IPS-18c (cell line): ENCODE results near the gene TBCD.
"Not testable (repeated sequence)": the region's sequence is repeated elsewhere in the genome, so short reads cannot be mapped to it uniquely, and the experiment has no call there.

ENCODE experiments used
- H3K4me3 ChIP-seq: 2 replicates; pipeline ENCODE4 v1.7.0; 2013; ENCODE audit warnings: low read depth, mild to moderate bottlenecking, low read length, moderate library complexity; ENCODE audit not compliant: insufficient read depth
- H3K9me3 ChIP-seq: one replicate; pipeline ENCODE4 v1.6.1; 2013; ENCODE audit warnings: mild to moderate bottlenecking, low read length, moderate library complexity; ENCODE audit not compliant: control insufficient read depth, insufficient read depth

TBCD gene

DNA sequence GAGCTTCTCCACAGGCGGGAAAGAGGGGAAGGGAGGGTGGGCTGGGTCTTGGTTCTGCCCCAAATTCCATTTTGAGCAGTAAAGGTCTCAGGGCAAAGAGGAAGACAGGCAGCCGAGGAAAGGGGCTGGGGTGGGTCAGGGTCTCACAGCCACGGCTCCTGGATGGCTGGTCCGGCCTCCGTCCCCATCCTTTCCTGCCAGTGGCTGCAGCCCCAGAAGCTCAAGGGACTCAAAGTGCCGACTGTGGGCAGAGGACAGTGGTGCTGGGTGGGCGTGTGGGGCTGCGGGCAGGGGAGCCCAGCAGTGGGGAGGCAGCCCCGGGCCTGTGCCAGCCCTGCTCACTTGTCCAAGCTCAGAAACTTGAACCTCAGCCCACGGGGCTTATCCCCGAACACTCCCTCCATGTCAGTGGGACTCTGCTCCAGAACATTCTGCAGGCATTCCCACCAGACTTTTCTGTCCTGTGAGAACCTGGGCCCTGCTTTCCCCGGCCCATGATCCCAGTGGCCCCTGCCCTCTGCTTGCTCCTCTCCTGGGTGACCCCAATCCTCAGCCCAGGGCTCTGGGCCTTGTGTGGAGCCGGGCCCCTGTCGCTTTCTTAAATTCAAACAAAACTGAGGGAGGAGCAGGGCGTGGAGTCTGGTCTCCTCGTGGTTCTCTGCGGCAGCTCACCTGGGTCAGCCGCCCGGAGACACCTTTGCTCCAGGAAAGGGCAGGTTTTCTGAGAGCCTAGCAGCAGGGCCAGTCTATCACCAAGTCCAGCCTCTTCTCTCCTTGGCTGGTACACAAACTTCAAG is 209.7 kb downstream of the TBCD start:
- peaks cover 4% of the 10 kb centered on the region for H3K9me3 ChIP-seq
- no peak overlapping the region for H3K4me3 ChIP-seq

DNA sequence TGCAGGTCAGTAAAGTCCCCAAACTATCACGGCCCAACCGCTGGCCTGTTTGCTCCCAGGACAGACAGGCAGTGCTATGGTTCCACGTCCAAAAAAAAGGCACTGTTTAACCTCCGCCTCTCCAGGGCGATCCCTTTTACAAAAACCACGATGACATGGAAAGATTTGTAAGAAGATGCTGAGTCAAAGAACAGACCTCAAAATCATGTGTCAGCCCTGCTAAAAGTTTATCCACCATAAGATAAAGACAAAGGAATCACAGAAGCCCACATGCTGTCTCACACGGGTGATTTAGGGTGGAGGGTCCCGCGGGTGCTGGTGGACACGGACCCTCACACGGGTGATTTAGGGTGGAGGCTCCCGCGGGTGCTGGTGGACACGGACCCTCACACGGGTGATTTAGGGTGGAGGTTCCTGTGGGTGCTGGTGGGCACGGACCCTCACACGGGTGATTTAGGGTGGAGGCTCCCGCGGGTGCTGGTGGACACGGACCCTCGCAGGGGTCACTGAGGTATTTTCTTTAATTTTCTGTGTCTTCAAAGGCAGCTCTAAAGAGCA is 210.4 kb downstream of the TBCD start:
- H3K4me3 ChIP-seq = no peak overlapping the region
- no peaks in the 10 kb centered on the region for H3K9me3 ChIP-seq

- H3K9me3 ChIP-seq = no peaks in the 10 kb centered on the region
- peak overlapping the region; percentile 25; the same call in 1 of the 2 replicates for H3K4me3 ChIP-seq
Observed at GRCh38 chr17:82963104-82963950, 211.5 kb downstream of the TBCD start.

DNA sequence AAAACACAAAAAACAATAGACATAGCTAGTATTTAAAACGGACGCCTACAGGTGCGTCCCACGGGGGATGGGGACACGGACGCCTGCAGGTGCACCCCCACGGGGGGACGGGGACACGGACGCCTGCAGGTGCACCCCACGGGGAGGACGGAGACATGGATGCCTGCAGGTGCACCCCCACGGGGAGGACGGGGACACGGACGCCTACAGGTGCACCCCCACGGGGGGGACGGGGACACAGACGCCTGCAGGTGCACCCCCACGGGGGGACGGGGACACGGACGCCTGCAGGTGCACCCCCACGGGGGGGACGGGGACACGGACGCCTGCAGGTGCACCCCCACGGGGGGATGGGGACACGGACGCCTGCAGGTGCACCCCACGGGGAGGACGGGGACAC is 212.6 kb downstream of the TBCD start:
- H3K9me3 ChIP-seq = not testable (repeated sequence)

GRCh38 chr17:82964851-82965341 is 213.0 kb downstream of the TBCD start:
- Histone ChIP-seq H3K9me3 (no peaks in the 10 kb centered on the region), H3K4me3 (no peak overlapping the region)

More for the DNA sequence above, 212.6 kb downstream of the TBCD start:
- H3K4me3 ChIP-seq = not testable (repeated sequence)

DNA sequence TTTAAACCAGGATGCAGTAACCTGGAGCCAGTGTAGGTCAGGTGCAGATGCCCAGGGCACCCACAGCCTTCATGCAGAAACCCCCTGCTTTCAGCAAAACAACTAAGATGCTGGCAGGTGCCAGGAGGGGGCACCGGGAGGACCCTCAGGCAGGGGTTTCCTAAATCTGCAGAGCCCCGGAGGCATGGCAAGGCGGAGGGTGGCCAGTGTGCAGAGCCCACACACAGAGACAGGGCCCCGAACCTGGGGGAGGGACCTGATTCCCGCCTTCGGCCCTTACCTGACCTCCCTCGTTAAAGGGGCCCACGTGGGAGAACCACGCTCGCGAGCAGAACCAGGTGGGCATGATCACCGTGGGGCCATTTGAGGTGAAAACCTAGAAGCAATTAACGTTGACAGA is 213.5 kb downstream of the TBCD start:
- no peaks in the 10 kb centered on the region for H3K9me3 ChIP-seq

DNA sequence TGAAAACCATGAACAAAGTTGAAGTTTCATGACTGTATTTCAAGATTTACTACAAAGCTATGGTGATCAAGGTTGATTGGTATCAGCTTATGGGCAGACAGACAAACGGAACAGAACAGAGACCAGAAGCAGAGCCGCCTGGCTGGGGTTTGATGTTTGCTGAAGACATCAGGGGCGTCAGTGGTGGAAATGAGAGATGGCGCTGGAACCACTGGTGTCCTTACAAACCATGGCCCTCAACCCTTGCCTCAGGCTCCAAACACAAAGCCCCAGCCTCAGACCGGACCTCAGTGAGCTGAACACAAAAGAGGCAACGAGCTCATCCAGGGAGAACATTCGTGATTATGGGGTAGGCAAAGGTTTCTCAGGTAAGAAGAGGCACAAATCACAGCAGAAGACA is 214.6 kb downstream of the TBCD start:
- Histone ChIP-seq H3K9me3 (peaks cover 3% of the 10 kb centered on the region), H3K4me3 (no peak overlapping the region)

More for the DNA sequence above, 213.5 kb downstream of the TBCD start:
- H3K4me3 ChIP-seq = no peak overlapping the region

DNA sequence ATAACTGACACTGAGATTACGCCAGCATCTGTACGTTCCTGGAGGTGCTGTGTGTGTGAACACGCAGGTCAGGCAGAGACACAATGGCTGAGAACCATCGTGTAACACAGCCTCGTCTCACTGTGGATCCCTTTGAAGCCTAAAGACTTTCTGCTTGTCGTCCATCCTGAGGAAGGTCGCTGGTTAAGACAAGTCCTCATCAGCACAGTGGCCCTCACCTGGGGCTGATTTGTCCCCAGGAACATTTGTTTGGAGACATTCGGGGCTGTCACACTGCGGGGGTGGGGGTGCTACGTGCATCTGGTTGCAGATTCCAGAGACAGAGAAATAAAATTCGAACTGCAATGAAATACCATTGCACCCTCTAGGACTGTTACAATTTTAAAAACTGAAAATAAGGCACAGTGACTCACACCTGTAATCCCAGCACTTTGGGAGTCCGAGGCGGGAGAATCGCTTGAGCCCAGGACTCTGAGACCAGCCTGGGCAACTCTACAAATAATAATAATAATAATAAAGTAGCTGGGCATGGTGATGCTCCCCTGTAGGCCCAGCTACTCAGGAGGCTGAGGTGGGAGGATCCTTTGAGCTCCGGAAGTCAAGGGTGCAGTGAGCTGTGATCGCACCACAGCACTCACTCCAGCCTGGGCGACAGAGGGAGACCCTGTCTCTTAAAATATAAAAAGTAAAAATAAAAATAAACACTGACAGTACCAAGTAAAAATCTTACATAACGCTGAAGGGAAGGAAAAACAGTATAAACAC is 215.6 kb downstream of the TBCD start:
- Histone ChIP-seq H3K4me3 (no peak overlapping the region), H3K9me3 (peaks cover 3% of the 10 kb centered on the region)

GRCh38 chr17:82968033-82968841 is 216.4 kb downstream of the TBCD start:
- H3K9me3 ChIP-seq, H3K4me3 ChIP-seq: not testable (repeated sequence)

- no peak overlapping the region for H3K4me3 ChIP-seq
- peaks cover 3% of the 10 kb centered on the region for H3K9me3 ChIP-seq
Observed at GRCh38 chr17:82970067-82970466, 218.2 kb downstream of the TBCD start.

DNA sequence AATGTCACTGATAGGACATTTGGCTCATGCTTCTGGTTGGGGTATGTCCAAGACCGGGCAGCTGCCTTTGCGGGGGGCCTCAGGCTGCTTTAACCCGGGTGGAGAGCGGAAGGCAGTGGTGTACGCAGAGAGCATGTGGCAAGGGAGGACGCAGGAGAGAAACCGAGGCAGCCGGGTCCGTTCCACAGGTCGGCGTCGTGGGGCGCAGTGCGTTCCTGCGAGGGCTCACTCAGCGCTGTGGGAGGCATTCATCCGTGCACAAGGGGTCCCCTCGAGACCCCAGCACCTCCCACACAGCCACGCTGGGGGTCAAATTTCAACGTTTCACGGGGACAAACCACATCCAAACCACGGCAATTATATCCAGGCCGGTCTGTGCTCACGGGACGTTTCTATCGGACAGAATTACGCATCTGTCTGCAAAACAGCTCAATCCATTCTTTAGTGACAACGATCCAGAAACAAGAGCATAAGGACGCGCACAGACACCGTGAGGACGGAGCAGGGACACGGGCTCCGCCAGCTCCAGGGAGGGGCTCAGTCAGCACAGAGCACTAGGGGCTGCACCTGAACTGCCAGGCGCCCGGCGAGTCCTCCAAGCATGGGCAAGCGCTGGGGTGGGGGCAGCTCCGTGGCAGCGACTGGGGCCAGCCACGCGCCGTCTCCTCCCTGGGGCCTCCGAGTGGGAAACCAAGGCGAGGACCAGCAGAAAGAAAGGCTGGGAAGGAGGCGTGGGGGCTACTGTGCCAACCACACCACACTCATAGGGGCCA is 219.1 kb downstream of the TBCD start:
- Histone ChIP-seq H3K9me3 (peaks cover 3% of the 10 kb centered on the region), H3K4me3 (no peak overlapping the region)

- peaks cover 3% of the 10 kb centered on the region for H3K9me3 ChIP-seq
- H3K4me3 ChIP-seq = no peak overlapping the region
Observed at GRCh38 chr17:82972836-82973372, 221.0 kb downstream of the TBCD start.

GRCh38 chr17:82973456-82974135 is 221.7 kb downstream of the TBCD start:
- H3K9me3 ChIP-seq = peaks cover 3% of the 10 kb centered on the region
- H3K4me3 ChIP-seq = no peak overlapping the region

DNA sequence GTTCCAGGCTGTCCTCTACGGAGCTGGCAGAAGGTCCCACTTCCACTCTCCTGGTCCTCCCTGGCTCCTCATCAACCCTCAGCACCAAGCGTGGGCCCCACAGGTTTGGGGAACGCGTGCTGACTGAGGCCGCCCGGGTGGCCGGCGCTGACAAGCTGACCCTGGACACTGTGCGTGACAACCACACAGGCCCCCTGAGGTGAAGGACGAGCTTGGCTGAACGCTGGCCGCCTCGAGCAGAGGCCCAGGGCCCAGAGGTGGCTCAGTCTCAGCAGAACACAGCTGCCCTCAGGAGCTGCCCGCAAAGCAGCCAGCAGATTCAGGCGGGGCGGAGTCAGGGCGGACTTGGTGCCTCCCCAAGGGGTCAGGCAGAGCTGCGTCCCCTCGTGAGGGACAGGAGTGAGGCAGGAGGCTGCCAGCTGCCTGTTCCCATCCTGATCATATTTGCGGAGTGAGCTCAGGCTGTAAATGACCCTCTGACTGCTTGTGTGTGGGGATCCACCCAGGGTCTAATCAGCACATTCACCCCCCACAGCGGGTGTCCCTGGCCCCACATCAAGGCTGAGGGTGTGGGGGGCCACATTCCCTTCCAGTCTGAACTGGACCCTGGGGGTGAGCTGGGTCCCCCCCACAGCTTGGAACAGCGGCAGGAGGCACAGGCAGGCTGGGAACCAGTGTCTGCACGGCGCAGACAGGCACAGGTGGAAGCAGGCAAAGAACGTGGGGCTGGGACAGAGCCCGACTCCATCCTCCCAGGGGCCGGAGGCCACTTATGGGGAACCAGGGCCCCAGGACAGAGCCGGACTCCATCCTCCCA is 222.5 kb downstream of the TBCD start:
- no peak overlapping the region for H3K4me3 ChIP-seq
- peaks cover 3% of the 10 kb centered on the region for H3K9me3 ChIP-seq
